ENCODE results near the gene SNAP25. TPM values are rescaled to one million over a fixed set of nuclear protein-coding genes. Genes with fewer than 3 reads are reported as not detected.

The SNAP25 gene
- total RNA-seq, 2 donors from 2014 or later: 2.1 to 10.0 TPM

DNA sequence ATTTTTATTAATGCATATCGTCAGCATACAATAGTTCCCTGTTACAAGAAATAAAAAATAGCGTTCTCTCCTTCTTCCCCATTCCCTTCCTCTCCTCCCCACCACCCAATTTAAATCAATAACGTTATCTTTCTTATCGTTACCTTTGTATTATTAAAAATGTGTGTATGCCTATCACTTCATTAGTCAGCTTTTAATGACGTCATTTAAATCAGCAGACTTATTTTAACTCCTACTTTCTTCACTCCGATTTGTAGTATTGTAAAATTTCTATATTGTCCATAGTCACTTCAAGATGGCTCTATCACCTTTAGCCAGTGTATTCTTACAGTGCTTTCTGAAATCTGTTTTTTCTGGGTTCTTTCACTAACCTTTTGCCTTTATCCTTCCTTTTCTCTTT, 126.3 kb downstream of the SNAP25 start:
- no peaks in the 10 kb centered on the region for H3K36me3 ChIP-seq
- no peak overlapping the region for H3K4me3 ChIP-seq
- no peaks in the 10 kb centered on the region for H3K4me1 ChIP-seq (replicated peaks)
- intact Hi-C loops (cut with DNase I): no loop called here
- H3K27ac ChIP-seq: no peak overlapping the region
- no peaks in the 10 kb centered on the region for H3K27me3 ChIP-seq (replicated peaks; ENCODE audit: insufficient read depth)
- DNase-seq (ENCODE audit: low spot score): no peak
- TF ChIP-seq POLR2AphosphoS5 (IDR thresholded peaks at IDR 0.05) (no peak), POLR2A (IDR thresholded peaks at IDR 0.05) (no peak)
- TF ChIP-seq, protein P1, sequence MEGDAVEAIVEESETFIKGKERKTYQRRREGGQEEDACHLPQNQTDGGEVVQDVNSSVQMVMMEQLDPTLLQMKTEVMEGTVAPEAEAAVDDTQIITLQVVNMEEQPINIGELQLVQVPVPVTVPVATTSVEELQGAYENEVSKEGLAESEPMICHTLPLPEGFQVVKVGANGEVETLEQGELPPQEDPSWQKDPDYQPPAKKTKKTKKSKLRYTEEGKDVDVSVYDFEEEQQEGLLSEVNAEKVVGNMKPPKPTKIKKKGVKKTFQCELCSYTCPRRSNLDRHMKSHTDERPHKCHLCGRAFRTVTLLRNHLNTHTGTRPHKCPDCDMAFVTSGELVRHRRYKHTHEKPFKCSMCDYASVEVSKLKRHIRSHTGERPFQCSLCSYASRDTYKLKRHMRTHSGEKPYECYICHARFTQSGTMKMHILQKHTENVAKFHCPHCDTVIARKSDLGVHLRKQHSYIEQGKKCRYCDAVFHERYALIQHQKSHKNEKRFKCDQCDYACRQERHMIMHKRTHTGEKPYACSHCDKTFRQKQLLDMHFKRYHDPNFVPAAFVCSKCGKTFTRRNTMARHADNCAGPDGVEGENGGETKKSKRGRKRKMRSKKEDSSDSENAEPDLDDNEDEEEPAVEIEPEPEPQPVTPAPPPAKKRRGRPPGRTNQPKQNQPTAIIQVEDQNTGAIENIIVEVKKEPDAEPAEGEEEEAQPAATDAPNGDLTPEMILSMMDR (IDR thresholded peaks at IDR 0.05): no peak
- H3K9me3 ChIP-seq: no peaks in the 10 kb centered on the region
- WGBS: 88% methylated on average over 6 of the region's 6 CpGs

DNA sequence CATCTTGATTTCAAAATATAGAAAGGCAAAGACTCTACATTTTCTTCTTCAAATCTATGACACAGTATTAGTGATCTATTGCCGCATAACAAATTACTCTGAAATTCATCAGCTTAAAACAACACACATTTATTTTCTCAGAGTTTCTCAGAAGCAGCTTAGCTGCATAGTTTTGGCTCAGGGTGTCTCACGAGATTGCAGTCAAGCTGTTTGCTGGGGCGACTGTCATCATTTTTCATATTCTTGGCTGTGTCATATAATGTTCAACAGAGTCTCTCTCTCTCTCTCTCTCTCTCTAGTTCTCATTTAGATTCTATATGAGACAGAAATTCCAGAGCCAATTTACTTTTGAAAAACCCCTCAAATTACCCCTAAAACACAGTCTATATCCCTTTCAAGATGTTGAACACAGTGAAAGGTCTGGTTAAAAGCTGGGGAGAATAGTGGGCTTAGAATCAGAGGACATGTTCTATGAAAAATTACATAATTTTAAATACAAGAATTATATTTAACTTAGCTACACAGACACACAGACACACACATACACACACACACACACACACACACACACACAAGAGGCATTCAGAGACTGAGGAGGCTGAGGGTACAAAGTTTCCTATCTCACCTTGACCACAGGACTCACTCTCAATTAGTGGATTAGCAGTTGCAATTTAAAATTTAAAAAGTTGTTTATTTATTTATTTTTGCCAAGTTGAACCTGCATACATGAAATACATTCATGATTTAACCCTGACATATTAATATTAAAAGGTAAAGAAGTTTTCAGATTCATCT, 128.7 kb downstream of the SNAP25 start:
- H3K36me3 ChIP-seq: no peaks in the 10 kb centered on the region
- DNase-seq (ENCODE audit: low spot score): no peak
- WGBS: 68% methylated on average over 3 of the region's 3 CpGs
- intact Hi-C loops (cut with DNase I): no loop called here
- no peaks in the 10 kb centered on the region for H3K9me3 ChIP-seq
- no peak overlapping the region for H3K4me3 ChIP-seq
- TF ChIP-seq, protein P1 (IDR thresholded peaks at IDR 0.05): no peak
- TF ChIP-seq POLR2AphosphoS5 (IDR thresholded peaks at IDR 0.05) (no peak), POLR2A (IDR thresholded peaks at IDR 0.05) (no peak)
- H3K27me3 ChIP-seq (replicated peaks; ENCODE audit: insufficient read depth): no peaks in the 10 kb centered on the region
- H3K27ac ChIP-seq: no peak overlapping the region
- H3K4me1 ChIP-seq (replicated peaks): no peaks in the 10 kb centered on the region

DNA sequence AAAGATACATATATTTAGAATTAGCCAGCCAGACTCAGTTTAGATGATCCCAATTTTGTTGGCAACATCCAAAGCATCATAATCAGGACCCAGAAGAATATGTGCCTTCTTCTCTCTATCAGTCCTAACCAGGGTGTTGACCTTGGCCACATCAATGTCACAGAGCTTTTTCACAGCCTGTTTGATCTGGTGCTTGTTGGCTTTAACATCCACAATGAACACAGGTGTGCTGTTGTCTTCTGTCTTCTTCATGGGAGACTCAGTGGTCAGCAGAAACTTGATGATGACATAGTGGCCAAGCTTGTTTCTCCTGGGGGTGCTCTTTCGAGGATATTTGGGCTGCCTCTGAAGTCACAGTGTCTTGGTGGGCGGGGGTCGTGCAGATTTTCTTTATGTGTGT, 130.5 kb downstream of the SNAP25 start:
- H3K27ac ChIP-seq: no peak overlapping the region
- DNase-seq (ENCODE audit: low spot score): no peak
- H3K36me3 ChIP-seq: no peaks in the 10 kb centered on the region
- WGBS: 68% methylated on average over 3 of the region's 3 CpGs
- no peaks in the 10 kb centered on the region for H3K9me3 ChIP-seq
- H3K4me1 ChIP-seq (replicated peaks): no peaks in the 10 kb centered on the region
- TF ChIP-seq, protein P1 (IDR thresholded peaks at IDR 0.05): no peak
- TF ChIP-seq POLR2AphosphoS5 (IDR thresholded peaks at IDR 0.05) (no peak), POLR2A (IDR thresholded peaks at IDR 0.05) (no peak)
- H3K27me3 ChIP-seq (replicated peaks; ENCODE audit: insufficient read depth): no peaks in the 10 kb centered on the region
- intact Hi-C loops (cut with DNase I): no loop called here
- no peak overlapping the region for H3K4me3 ChIP-seq

DNA sequence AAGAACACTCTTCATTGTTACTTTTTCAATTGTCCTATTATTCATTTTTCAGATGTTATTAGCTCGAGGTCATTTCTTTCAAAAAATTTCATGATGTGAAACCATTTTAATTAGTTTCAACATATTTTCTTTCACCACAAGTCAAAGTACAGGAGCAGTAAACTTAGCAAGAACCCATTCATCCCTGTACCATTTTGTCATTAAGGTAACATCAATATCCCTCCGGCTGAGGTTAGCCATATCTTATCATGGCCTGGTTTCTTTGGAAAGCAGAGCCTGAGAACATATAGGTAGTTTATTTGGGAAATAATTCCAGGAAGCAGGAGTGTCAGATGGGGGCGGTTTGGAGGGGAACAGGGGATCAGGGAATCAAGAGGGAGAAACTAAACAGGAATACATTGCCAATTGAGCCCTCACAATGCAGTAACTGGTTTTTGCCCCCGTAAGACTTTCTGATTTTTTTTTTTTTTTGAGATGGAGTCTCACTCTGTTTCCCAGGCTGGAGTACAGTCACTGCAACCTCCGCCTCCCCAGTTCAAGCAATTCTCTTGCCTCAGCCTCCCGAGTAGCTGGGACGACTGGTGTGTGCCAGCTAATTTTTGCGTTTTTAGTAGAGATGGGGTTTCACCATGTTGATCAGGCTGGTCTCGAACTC, 131.7 kb downstream of the SNAP25 start:
- 93% methylated on average over 9 of the region's 9 CpGs for WGBS
- H3K36me3 ChIP-seq: no peaks in the 10 kb centered on the region
- TF ChIP-seq POLR2A (IDR thresholded peaks at IDR 0.05): no peak
- TF ChIP-seq, protein P1 (IDR thresholded peaks at IDR 0.05): no peak
- no peak for TF ChIP-seq POLR2AphosphoS5 (IDR thresholded peaks at IDR 0.05)
- intact Hi-C loops (cut with DNase I): no loop called here
- no peak overlapping the region for H3K27ac ChIP-seq
- H3K4me1 ChIP-seq (replicated peaks): no peaks in the 10 kb centered on the region
- no peak overlapping the region for H3K4me3 ChIP-seq
- H3K9me3 ChIP-seq: no peaks in the 10 kb centered on the region
- DNase-seq (ENCODE audit: low spot score): no peak
- H3K27me3 ChIP-seq (replicated peaks; ENCODE audit: insufficient read depth): no peaks in the 10 kb centered on the region
